ENCODE results near the gene TERT.

DNA sequence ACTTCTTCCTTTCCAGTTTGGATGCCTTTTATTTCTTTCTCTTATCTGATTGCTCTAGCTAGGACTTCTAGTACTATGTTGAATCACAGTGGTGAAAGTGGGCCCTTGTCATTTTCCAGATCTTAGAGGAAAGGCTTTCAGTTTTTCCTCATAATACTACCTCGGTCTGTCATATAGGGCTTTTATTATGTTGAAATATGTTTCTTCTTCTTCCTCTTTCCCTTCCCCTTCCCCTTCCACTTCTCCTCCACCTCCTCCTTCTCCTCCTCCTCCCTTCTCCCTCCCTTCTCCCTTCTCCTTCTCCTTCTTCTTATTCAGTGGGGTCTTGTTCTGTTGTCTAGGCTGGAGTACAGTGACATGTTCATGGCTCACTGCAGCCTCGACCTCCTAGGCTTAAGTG is 9.2 kb upstream of the TERT start:
- no peak for TF ChIP-seq POLR2A (IDR thresholded peaks at IDR 0.05)
- TF ChIP-seq, protein P1, sequence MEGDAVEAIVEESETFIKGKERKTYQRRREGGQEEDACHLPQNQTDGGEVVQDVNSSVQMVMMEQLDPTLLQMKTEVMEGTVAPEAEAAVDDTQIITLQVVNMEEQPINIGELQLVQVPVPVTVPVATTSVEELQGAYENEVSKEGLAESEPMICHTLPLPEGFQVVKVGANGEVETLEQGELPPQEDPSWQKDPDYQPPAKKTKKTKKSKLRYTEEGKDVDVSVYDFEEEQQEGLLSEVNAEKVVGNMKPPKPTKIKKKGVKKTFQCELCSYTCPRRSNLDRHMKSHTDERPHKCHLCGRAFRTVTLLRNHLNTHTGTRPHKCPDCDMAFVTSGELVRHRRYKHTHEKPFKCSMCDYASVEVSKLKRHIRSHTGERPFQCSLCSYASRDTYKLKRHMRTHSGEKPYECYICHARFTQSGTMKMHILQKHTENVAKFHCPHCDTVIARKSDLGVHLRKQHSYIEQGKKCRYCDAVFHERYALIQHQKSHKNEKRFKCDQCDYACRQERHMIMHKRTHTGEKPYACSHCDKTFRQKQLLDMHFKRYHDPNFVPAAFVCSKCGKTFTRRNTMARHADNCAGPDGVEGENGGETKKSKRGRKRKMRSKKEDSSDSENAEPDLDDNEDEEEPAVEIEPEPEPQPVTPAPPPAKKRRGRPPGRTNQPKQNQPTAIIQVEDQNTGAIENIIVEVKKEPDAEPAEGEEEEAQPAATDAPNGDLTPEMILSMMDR (IDR thresholded peaks at IDR 0.05), result no peak

Measured in body of pancreas (tissue), 4 donors.